ENCODE results near the gene ELOVL3. TPM values are rescaled to one million over a fixed set of nuclear protein-coding genes. Genes with fewer than 3 reads are reported as not detected.
A peak's percentile ranks its signal among the peaks of the same experiment; 100 is the strongest.

The ELOVL3 gene
- total and polyA plus RNA-seq, 2 of the 13 experiments (the other 11 are each of a cell fraction or from before 2014, with no cell fraction given): 0.58 to 0.69 TPM

GRCh38 chr10:102225646-102226541 lies at the start of gene ELOVL3 (continued):
- TF ChIP-seq PHB2 (IDR thresholded peaks at IDR 0.05; ENCODE audit: partially characterized antibody) (no peak), NFRKB (IDR thresholded peaks at IDR 0.05) (no peak), ZBTB34 (CRISPR knock-in tag; IDR thresholded peaks at IDR 0.05) (peak; percentile 78; the same call in 1 of the 2 replicates), ZNF879 (CRISPR knock-in tag; IDR thresholded peaks at IDR 0.05) (peak; percentile 94; the same call in 1 of the 2 replicates), RXRA (CRISPR knock-in tag; IDR thresholded peaks at IDR 0.05) (peak; percentile 76; the same call in 1 of the 2 replicates), TBX3 (IDR thresholded peaks at IDR 0.05; ENCODE audit: borderline replicate concordance) (no peak), JDP2 (CRISPR knock-in tag; IDR thresholded peaks at IDR 0.05; ENCODE audit: borderline replicate concordance) (no peak), GMEB2 (CRISPR knock-in tag; IDR thresholded peaks at IDR 0.05; ENCODE audit: low read depth) (no peak), ZNF557 (CRISPR knock-in tag; IDR thresholded peaks at IDR 0.05) (peak; percentile 84; the same call in 1 of the 2 replicates), ZBTB10 (CRISPR knock-in tag; IDR thresholded peaks at IDR 0.05; ENCODE audit: borderline replicate concordance) (no peak), GATA4 (IDR thresholded peaks at IDR 0.05; ENCODE audit: borderline replicate concordance, low read depth) (no peak), MIER3 (CRISPR knock-in tag; IDR thresholded peaks at IDR 0.05; ENCODE audit: borderline replicate concordance) (no peak)
- TF ChIP-seq, protein P1, sequence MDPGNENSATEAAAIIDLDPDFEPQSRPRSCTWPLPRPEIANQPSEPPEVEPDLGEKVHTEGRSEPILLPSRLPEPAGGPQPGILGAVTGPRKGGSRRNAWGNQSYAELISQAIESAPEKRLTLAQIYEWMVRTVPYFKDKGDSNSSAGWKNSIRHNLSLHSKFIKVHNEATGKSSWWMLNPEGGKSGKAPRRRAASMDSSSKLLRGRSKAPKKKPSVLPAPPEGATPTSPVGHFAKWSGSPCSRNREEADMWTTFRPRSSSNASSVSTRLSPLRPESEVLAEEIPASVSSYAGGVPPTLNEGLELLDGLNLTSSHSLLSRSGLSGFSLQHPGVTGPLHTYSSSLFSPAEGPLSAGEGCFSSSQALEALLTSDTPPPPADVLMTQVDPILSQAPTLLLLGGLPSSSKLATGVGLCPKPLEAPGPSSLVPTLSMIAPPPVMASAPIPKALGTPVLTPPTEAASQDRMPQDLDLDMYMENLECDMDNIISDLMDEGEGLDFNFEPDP (CRISPR knock-in tag; conservative IDR thresholded peaks at IDR 0.05): peak; percentile 88; the same call in 1 of the 2 replicates
- TF ChIP-seq, protein P2, sequence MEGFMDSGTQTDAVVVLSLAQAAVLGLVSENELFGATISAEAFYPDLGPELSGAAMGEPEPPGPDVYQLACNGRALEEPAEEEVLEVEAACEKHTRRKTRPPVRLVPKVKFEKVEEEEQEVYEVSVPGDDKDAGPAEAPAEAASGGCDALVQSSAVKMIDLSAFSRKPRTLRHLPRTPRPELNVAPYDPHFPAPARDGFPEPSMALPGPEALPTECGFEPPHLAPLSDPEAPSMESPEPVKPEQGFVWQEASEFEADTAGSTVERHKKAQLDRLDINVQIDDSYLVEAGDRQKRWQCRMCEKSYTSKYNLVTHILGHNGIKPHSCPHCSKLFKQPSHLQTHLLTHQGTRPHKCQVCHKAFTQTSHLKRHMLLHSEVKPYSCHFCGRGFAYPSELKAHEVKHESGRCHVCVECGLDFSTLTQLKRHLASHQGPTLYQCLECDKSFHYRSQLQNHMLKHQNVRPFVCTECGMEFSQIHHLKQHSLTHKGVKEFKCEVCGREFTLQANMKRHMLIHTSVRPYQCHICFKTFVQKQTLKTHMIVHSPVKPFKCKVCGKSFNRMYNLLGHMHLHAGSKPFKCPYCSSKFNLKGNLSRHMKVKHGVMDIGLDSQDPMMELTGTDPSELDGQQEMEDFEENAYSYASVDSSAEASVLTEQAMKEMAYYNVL (CRISPR knock-in tag; IDR thresholded peaks at IDR 0.05; ENCODE audit: borderline replicate concordance): peak; percentile 73
- TF ChIP-seq, protein P3, sequence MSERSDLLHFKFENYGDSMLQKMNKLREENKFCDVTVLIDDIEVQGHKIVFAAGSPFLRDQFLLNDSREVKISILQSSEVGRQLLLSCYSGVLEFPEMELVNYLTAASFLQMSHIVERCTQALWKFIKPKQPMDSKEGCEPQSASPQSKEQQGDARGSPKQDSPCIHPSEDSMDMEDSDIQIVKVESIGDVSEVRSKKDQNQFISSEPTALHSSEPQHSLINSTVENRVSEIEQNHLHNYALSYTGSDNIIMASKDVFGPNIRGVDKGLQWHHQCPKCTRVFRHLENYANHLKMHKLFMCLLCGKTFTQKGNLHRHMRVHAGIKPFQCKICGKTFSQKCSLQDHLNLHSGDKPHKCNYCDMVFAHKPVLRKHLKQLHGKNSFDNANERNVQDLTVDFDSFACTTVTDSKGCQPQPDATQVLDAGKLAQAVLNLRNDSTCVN (CRISPR knock-in tag; IDR thresholded peaks at IDR 0.05; ENCODE audit: borderline replicate concordance): peak; percentile 39; the same call in 1 of the 2 replicates
- TF ChIP-seq, protein P4, sequence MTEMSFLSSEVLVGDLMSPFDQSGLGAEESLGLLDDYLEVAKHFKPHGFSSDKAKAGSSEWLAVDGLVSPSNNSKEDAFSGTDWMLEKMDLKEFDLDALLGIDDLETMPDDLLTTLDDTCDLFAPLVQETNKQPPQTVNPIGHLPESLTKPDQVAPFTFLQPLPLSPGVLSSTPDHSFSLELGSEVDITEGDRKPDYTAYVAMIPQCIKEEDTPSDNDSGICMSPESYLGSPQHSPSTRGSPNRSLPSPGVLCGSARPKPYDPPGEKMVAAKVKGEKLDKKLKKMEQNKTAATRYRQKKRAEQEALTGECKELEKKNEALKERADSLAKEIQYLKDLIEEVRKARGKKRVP (CRISPR knock-in tag; IDR thresholded peaks at IDR 0.05): no peak; a peak in 1 of 4 replicates

Measured in HepG2 (cell line).